GM11168 (cell line): ENCODE results near the gene SCIN.
"Not testable (repeated sequence)": the region's sequence is repeated elsewhere in the genome, so short reads cannot be mapped to it uniquely, and the experiment has no call there.

Experiments used
- in situ Hi-C: fragments of 300-500 bp; cut with MboI; formaldehyde crosslinking; loops from one replicate; pipeline ENCODE4 v1.12.0; 2022; ENCODE audit warnings: low sequenced_read_pairs; ENCODE audit not compliant: unreplicated experiment

Gene SCIN

DNA sequence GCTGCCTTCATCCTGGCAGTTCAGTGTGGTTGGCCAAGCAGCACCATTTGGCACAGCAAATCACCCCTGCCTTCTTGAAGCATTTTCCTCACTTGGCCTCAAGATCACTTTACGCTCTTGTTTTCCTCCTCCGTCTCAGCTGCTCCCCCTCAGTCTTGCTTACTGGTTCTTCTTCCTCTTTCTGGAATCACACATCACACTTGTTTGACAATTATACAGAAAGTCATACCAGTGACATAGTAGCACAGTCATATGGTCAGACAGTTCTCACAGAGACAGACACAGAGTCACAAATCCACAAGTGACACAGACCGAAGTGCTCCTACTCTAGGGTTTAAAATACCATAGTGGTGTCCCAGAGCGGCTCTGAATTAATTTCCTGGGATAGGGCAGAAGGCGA is 73.1 kb downstream of the SCIN start:
- in situ Hi-C loops, result loop anchor here (25.0 kb wide), 1 partner anchor 619 kb away; no protein-coding TSS in a partner anchor

GRCh38 chr7:12645212-12645611 is 74.7 kb downstream of the SCIN start:
- in situ Hi-C loops, result loop anchor here (25.0 kb wide), 1 partner anchor 617 kb away; no protein-coding TSS in a partner anchor

DNA sequence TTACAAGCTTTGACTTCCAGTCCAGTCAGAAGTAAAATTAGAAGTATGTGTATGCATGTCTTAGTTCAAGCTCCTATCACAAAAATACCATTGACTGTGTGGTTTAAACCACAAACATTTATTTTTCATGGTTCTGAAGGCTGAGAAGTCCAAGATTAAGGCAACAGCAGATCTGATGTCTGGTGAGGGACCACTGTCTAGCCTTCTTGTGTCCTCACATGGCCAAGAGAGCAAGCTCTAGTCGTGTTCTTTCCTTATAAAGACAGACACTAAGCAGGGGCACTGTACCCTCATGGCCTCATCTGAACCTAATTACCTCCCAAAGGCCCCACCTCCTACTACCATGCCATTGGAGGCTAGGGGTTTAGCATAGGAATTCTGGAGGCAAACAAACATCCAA is 75.6 kb downstream of the SCIN start:
- in situ Hi-C loops, result loop anchor here (25.0 kb wide), 1 partner anchor 616 kb away; no protein-coding TSS in a partner anchor

DNA sequence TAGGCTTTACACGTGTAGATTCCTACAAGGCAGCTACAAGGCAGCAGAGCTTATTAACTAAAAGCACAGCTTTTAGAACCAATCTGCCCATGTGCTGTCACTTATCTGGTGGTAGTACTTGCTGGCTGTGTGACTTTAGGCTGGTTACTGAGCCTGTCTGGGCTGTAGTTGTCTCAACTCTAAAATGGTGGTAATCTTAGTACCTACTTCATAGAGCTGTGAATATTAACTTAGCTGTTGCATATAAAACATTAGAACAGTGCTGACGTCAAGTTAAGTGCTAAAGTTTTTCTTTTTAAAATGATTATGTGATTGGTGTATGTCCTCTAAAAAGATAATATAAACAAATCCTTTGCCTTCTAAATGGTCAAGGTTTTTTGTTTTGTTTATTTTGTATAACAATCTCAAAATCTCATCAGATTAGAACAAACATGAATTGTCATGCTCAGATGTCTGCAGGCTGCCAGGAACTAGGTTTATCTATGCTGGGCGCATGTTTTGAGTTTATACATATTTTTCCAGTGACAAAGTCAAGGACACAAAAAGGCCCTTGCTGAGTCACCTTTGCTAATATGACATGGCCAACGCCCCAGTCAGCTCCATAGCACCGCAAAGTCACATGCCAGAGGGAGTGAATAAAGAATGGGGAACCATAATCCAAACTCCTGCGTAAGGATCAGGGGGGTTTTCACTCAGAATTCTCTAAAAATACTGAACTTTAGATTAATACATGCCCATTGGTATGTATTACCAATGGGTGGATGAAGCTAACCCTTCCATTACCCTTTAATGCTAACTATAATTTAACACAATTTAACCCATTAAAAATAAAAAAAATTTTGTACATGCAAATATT is 77.1 kb downstream of the SCIN start:
- in situ Hi-C loops, result loop anchor here (25.0 kb wide), 1 partner anchor 615 kb away; no protein-coding TSS in a partner anchor

DNA sequence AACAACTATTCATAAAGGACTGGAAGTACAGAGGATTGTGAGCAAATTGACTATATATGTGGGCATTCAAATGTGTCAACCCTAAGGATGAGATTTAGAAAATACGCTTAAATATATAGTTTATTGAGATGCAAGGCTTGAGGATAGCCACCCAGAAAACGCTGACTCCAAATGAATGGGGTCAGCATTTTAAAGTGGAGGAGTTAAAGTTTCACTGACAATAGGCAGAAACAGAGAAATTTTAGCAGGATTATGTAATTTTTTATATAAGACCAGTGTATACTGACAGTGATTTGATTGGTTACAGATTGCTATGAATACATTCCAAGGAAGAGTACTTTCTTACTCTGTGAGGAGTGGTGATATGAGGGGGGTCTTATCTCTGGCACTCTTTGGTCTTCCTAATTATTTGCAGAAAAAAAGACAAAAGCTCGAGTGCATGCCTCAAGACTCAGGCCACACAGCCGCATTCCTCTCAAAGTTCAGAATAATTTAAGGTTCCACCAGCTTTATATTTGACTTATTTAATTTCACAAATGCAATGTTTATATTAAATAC is 78.3 kb downstream of the SCIN start:
- in situ Hi-C loops, result loop anchor here (25.0 kb wide), 1 partner anchor 614 kb away; no protein-coding TSS in a partner anchor

GRCh38 chr7:12649348-12649747 is 78.8 kb downstream of the SCIN start:
- in situ Hi-C loops, result loop anchor here (25.0 kb wide), 1 partner anchor 613 kb away; no protein-coding TSS in a partner anchor

DNA sequence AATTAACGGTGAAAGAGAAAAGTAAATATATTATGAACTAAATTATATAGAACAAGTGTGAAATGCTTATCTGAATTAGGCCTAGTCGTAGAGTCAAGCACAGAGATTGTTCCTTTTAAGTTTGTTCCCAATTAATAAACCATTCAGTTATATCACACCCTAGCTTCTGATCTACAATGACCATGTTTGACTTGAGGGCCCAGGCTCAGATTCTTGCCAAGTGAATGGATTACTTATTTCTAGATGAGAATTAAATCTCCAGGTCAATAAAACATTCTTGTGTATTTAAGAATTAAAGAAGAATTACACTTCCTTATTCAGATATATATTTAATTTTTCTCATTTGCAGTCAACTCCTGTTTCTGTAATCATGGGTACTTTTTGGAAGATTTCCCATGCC is 79.6 kb downstream of the SCIN start:
- in situ Hi-C loops, result no loop called here

- in situ Hi-C loops, result no loop called here
These were observed 82.6 kb downstream of the SCIN start for GRCh38 chr7:12653110-12653509.

DNA sequence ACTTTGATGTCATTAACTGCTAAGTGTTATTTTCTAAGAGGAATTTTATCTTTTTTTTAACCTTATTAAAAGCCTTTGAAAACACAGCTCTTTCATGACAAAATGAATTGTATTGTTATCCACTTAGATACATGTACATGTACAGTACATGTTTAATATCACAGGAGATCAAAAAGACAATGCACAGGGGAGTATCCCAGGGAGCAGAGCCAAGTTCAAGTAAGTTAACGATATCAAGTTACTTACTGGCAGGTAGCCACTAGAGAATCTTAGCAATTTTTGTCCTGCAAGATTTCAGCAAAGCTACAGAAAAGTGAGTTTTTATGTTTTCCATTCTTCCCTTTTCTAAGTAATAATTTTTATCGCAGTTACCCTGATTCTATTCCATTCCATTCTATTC is 83.0 kb downstream of the SCIN start:
- in situ Hi-C loops, result no loop called here

GRCh38 chr7:12655161-12655560 is 84.6 kb downstream of the SCIN start:
- in situ Hi-C loops, result no loop called here

DNA sequence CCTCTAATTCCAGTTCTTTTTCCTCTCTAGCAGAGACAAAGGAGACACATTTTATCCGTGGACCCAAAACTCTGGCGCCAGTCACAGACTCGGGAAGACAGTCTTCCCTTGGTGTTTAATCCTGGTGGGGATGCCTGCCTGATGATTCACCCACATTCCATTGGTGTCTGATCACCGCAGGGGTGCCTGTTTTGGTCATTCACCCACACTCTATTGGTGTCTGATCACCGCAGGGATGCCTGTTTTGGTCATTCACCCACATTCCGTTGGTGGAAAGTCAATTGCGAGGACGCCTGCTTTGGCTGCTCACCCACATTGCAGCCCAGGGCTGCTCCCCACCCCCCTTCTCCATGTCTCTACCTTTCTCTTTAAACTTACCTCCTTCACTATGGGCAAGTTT is 89.9 kb downstream of the SCIN start:
- in situ Hi-C loops, result not testable (repeated sequence)

GRCh38 chr7:12660986-12661385 is 90.5 kb downstream of the SCIN start:
- in situ Hi-C loops, result not testable (repeated sequence)

- in situ Hi-C loops, result no loop called here
These were observed 91.1 kb downstream of the SCIN start for GRCh38 chr7:12661581-12661980.

DNA sequence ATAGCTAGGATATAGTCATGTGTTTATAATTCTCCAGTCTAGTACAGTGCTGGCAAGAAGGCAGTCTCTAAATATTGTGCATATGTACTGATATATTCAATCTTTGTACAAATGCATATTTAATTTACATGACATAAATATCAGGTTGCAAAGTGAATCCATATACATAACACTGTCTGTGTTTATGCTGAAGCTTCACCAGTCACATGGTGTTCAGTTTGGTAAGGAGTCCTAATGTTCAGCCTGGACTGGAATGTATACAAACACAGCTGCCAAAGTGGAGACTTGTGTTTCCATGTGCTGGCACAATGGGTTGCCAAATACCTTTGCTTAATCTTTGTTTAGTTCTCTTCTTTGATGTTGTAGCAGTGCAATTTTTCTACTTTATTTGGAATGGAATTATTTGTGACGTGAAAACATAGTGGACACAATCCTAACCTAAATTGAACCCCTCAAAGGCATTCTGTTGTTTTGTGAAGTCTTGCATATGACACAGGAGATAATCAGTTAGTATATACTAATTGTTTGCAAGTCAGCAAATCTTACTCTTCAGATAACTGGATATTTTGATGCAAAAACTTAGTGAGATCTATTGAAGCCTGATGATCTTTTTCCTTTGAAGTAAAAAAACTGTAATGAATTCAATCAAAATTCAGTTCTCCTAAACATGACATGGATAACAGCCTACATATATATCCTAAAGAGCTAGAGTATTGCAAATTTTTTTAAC is 99.6 kb downstream of the SCIN start:
- in situ Hi-C loops, result no loop called here

GRCh38 chr7:12670743-12671520 is 100.4 kb downstream of the SCIN start:
- in situ Hi-C loops, result no loop called here

DNA sequence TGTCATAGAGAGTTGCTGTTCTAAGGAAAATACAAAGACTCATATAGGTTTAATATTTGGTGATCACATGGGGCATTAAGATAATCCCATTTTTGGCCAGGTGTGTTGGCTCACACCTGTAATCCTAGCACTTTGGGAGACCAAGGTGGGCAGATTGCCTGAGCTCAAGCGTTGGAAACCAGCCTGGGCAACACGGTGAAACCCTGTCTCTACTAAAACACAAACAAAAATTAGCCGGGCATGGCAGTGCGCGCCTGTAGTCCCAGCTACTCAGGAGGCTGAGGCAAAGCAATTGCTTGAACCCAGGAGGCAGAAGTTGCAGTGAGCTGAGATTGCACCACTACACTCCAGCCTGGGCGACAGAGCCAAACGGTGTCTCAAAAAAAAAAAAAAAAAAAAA is 102.9 kb downstream of the SCIN start:
- in situ Hi-C loops, result not testable (repeated sequence)

DNA sequence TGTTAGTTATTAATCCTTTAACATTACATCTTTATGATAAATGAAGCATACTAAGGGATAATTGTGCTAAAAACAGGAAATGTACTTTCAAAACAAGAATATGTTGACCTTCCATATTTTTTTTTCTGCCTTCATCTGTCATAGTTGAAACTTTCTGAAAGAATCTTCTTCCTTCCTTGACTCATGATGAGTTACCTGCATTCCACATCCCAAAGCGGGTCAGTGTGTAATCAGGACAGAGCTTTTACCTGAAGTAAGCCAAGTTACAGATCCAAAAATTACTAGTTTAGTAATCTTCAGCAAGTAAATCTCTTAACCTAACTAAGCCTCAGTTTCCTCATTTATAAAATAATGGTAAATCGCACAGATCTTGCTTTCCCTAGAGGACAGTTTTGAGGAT is 103.5 kb downstream of the SCIN start:
- in situ Hi-C loops, result no loop called here

DNA sequence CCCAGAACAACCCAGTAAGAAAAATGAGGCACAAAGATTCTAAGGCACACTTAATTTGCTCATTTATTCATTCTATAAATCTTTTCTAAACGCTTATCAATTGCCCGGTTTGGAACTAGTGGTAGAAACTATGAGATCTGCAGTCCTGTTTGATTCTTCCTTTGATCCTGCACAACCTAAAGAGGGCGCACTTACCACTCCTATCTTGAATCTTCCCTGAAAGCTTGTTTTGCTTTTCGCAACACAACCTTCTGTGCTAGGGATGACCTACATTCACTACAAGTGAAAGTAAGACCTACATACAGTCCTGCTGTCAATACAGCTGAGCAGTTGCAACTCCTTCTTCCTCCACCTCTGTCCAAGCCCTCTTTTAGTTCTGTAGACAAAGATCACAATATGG is 104.3 kb downstream of the SCIN start:
- in situ Hi-C loops, result no loop called here

DNA sequence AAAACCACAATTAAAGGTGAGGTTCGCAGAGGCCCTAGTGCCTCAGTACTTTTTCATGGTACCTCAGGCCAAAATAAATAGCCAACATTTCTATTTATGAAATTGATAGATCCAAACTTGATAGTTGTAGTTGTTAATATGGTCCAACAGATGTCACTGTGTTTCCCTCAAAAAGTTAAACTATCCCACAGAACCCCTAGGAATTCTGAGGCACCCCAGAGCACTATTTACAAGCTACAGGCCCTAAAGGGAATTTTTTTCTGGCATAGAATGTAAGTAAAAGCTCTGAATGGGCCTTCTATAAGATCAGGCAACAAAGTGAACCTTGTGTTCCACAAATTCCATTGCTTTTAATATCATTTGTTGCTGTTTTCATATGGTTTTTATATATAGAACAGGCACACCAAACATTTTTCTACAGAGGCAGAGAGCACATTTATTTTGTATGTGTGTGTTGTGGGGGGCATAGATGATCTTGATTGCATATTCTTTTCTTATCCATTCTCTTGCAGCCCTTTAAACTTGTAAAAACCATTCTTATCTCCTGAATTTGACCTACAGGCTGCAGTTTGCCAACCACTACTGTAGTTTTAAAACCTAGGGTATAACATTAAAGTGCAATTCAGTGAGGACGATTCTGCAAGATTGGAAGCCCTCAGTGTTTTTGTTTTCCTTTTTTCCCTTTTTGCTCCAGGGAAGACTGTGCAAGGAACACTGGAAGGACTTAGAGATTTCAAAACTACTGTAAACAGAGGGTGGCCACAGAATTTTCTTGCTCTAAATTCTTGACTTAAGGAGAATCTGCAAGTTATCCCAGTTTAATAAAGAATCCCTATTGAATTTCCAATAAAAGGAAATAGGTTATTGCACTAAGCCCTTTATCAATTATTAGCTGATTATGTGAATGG is 113.4 kb downstream of the SCIN start:
- in situ Hi-C loops, result no loop called here
